OCI-LY7 (cell line): Measurements from ENCODE around the gene RMDN3. TPM values are rescaled to one million over a fixed set of nuclear protein-coding genes. Genes with fewer than 3 reads are reported as not detected.

Source experiments
- BruUV-seq: library from RNA; stranded (reverse); fragments of 400-500 nt; replicated peaks from 2 replicates; lab custom pipeline; 2021; lab: Mats Ljungman, UMichigan
- CTCF ChIA-PET: fragments of 300-600 bp; sonication (Branson Sonifier 250); formaldehyde crosslinking; loops from one replicate; lab custom pipeline; 2022; ENCODE audit warnings: antibody characterized with exemption; ENCODE audit not compliant: unreplicated experiment; lab: Charles Lee
- POLR2A ChIA-PET: fragments of 300-600 bp; sonication (Branson Sonifier 250); formaldehyde crosslinking; loops from one replicate; lab custom pipeline; 2022; ENCODE audit warnings: antibody characterized with exemption; lab: Charles Lee
- DNase-seq: peaks from one replicate; pipeline ENCODE4 v3.0.0-alpha.2; 2015; ENCODE audit warnings: low spot score
- H2AFZ ChIP-seq: fragments of 200-600 bp; sonication (generic), shearing (Covaris generic); 2 replicates; pipeline ENCODE4 v1.6.1; 2014; ENCODE audit warnings: mild to moderate bottlenecking, antibody characterized with exemption, low read length, moderate library complexity
- H3K27ac ChIP-seq: fragments of 200-600 bp; sonication (generic); 2 replicates; pipeline ENCODE4 v1.5.1; 2014; ENCODE audit warnings: mixed run types, low read depth, mild to moderate bottlenecking, moderate library complexity, low read length, inconsistent platforms; ENCODE audit not compliant: poor library complexity, severe bottlenecking
- H3K36me3 ChIP-seq: fragments of 200-600 bp; sonication (generic); 2 replicates; pipeline ENCODE4 v1.6.1; 2014; ENCODE audit warnings: mild to moderate bottlenecking, antibody characterized with exemption, low read length, moderate library complexity, mixed read lengths; ENCODE audit not compliant: insufficient read depth
- H3K4me1 ChIP-seq: fragments of 200-600 bp; sonication (generic); 2 replicates; pipeline ENCODE4 v1.5.1; 2014; ENCODE audit warnings: mild to moderate bottlenecking, low read length; ENCODE audit not compliant: insufficient read depth, poor library complexity, severe bottlenecking
- H3K4me2 ChIP-seq: fragments of 200-600 bp; sonication (generic); 2 replicates; pipeline ENCODE4 v1.6.1; 2014; ENCODE audit warnings: mild to moderate bottlenecking, low read length
- H3K4me3 ChIP-seq: fragments of 200-600 bp; sonication (generic); 2 replicates; pipeline ENCODE4 v1.5.1; 2014; ENCODE audit warnings: mild to moderate bottlenecking, low read depth, low read length; ENCODE audit not compliant: poor library complexity, severe bottlenecking
- H3K79me2 ChIP-seq: fragments of 200-600 bp; sonication (generic); 2 replicates; pipeline ENCODE4 v1.6.1; 2016; ENCODE audit warnings: low read depth, mild to moderate bottlenecking, low read length, moderate library complexity, mixed read lengths; ENCODE audit not compliant: insufficient read depth
- H3K9me2 ChIP-seq: fragments of 200-600 bp; sonication (generic); 2 replicates; pipeline ENCODE4 v1.6.1; 2016; ENCODE audit warnings: mild to moderate bottlenecking, low read length, mixed read lengths; ENCODE audit not compliant: insufficient read depth
- H3K9me3 ChIP-seq: fragments of 200-600 bp; sonication (generic); 2 replicates; pipeline ENCODE4 v1.6.1; 2014; ENCODE audit warnings: mild to moderate bottlenecking, mixed run types, low read length, mixed read lengths
- H4K20me1 ChIP-seq: fragments of 200-600 bp; sonication (generic); 2 replicates; pipeline ENCODE4 v1.6.1; 2014; ENCODE audit warnings: mild to moderate bottlenecking, antibody characterized with exemption, low read length, moderate library complexity, mixed read lengths; ENCODE audit not compliant: insufficient read depth
- EZH2phosphoT487 ChIP-seq: fragments of 200-600 bp; sonication (generic); IDR thresholded peaks from 2 replicates; pipeline ENCODE4 v1.6.1; 2018; ENCODE audit warnings: low read depth, borderline replicate concordance, mild to moderate bottlenecking, mixed run types, antibody characterized with exemption, low read length, moderate library complexity, mixed read lengths
- intact Hi-C: fragments of 100-400 bp; cut with micrococcal nuclease; formaldehyde crosslinking; loops from one replicate; pipeline ENCODE4 v1.10.0; 2022; ENCODE audit not compliant: unreplicated experiment
- total RNA-seq, 2 experiments: library from RNA; depleted of rRNA in 1 of 2; stranded (reverse); fragments of >200 nt in 1 of 2; shearing (Covaris generic) in 1 of 2; gene quantifications; 2 replicates each; pipeline ENCODE4 v1.2.3, GENCODE V29; 2014 to 2022
- TF ChIP-seq, protein P1 (sequence below): fragments of 200-600 bp; sonication (generic); conservative IDR thresholded peaks from 2 replicates; pipeline ENCODE4 v1.5.1; 2014; ENCODE audit warnings: mild to moderate bottlenecking, antibody characterized with exemption, low read length, moderate library complexity, mixed read lengths

Gene RMDN3
- total RNA-seq, 2 experiments from 2014 or later = 10.7 to 23.7 TPM

DNA sequence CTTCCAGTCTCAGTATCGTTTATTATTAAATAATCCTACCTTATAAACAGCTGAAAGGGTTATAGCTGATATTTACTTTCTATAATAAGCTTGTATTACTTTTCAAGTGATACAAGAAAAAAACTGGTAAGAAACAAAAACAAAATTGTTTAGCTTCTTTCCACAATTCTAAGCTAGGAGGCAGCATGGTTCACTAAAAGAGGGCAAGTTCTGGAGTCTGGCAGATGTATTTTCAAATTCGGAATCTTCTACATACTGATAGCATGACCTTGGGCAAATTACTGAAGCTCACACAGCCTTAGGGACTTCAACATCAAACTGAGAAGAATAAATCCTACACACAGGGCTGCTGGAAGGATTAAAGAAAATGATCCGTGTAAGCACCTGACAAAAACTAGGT is 30.1 kb upstream of the RMDN3 start:
- Histone ChIP-seq H3K79me2 (no peaks in the 10 kb centered on the region), H3K4me3 (no peak overlapping the region), H3K36me3 (no peaks in the 10 kb centered on the region), H3K27ac (no peak overlapping the region), H3K9me3 (no peaks in the 10 kb centered on the region), H2AFZ (no peak overlapping the region), H3K9me2 (no peaks in the 10 kb centered on the region), H3K4me1 (peaks cover 28% of the 10 kb centered on the region), H3K4me2 (no peak overlapping the region), H4K20me1 (no peaks in the 10 kb centered on the region; the same call in 1 of the 2 replicates)
- BruUV-seq = no TSS peak
- ChIA-PET CTCF (interaction anchor here (0.8 to 0.9 kb wide), 2 partner anchors 38 to 106 kb away, joined by 3 read pairs; no protein-coding TSS in a partner anchor), POLR2A (interaction anchor here (0.7 to 2.1 kb wide), 5 partner anchors 14 to 602 kb away, joined by 3 to 9 read pairs (median 4); partner anchors contain the start of gene C15orf62)
- DNase-seq = no peak
- TF ChIP-seq EZH2phosphoT487 = no peak
- TF ChIP-seq, protein P1, sequence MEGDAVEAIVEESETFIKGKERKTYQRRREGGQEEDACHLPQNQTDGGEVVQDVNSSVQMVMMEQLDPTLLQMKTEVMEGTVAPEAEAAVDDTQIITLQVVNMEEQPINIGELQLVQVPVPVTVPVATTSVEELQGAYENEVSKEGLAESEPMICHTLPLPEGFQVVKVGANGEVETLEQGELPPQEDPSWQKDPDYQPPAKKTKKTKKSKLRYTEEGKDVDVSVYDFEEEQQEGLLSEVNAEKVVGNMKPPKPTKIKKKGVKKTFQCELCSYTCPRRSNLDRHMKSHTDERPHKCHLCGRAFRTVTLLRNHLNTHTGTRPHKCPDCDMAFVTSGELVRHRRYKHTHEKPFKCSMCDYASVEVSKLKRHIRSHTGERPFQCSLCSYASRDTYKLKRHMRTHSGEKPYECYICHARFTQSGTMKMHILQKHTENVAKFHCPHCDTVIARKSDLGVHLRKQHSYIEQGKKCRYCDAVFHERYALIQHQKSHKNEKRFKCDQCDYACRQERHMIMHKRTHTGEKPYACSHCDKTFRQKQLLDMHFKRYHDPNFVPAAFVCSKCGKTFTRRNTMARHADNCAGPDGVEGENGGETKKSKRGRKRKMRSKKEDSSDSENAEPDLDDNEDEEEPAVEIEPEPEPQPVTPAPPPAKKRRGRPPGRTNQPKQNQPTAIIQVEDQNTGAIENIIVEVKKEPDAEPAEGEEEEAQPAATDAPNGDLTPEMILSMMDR = peak; percentile 41
- intact Hi-C loops = loop anchor here (10.0 kb wide), 1 partner anchor 270 kb away; no protein-coding TSS in a partner anchor

DNA sequence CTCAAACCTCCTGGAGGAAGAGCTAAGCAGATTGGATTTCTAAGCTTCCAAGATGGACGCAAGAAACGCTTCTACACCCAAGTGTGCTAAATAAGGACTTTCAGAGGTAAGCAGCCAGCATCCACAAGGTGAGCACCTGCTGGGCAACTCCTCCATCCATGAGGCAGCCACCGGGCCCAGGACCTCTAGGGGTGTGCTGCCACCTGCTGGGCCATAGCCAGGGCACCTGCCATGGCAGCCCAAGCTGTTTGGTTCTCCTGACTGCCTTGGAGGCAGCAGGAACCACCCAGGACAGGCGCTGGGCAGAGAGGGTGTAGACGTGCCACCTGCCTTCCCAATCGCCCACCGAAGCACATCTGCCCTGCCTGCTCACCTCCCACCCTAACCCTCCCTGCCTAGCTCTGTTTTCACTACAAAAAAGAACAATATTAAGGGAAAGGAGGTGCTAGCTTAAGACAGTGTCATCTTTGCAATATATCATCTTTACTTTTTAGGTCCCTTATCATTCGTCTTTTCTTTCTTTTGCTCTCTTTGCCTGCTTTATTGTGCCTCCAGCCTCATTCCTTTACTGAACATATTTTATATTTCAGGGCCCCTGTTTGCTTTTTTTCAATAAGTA is 27.7 kb upstream of the RMDN3 start:
- Histone ChIP-seq H4K20me1 (no peaks in the 10 kb centered on the region; the same call in 1 of the 2 replicates), H3K9me2 (no peaks in the 10 kb centered on the region), H3K9me3 (no peaks in the 10 kb centered on the region), H3K79me2 (no peaks in the 10 kb centered on the region), H3K4me2 (no peak overlapping the region), H3K4me1 (peaks cover 25% of the 10 kb centered on the region), H3K4me3 (no peak overlapping the region), H2AFZ (no peak overlapping the region), H3K36me3 (peaks cover 17% of the 10 kb centered on the region), H3K27ac (no peak overlapping the region)
- TF ChIP-seq, protein P1 = peak; percentile 90
- TF ChIP-seq EZH2phosphoT487 = no peak
- intact Hi-C loops = loop anchor here (1.0 to 10.0 kb wide), 6 partner anchors 13 to 268 kb away; partner anchors contain the start of genes C15orf62, CCDC32, RMDN3 and RPUSD2
- peak; percentile 87 for DNase-seq
- CTCF ChIA-PET = interaction anchor here (0.7 to 1.6 kb wide), 7 partner anchors 13 to 187 kb away, joined by 3 to 12 read pairs (median 5); partner anchors contain the start of genes C15orf62, DNAJC17 and ZFYVE19
- no TSS peak for BruUV-seq
- POLR2A ChIA-PET = interaction anchor here (0.5 to 2.0 kb wide), 8 partner anchors 13 to 867 kb away, joined by 3 to 15 read pairs (median 3); partner anchors contain the start of gene C15orf62
